Adrenal gland (tissue), 5 donors: ENCODE results near the gene SLC27A6.

Experiments
- POLR2A ChIP-seq, 2 donors: fragments of 450-650 bp; IDR thresholded peaks; one replicate each; pipeline ENCODE4 v1.6.1; 2017; ENCODE audit warnings: antibody characterized with exemption in 2 of 2, mild to moderate bottlenecking in 2 of 2, moderate library complexity in 1 of 2
- TF ChIP-seq, protein P1 (sequence below), 6 experiments: fragments of 450-650 bp in 4 of 6; fragments of 200-600 bp in 2 of 6; sonication (generic) in 1 of 6; IDR thresholded peaks; 1 replicate in 5 of 6; 2 replicates in 1 of 6; pipeline versions ENCODE4 v1.5.1 to v1.8.0; 2016 to 2021; ENCODE audit warnings: antibody characterized with exemption in 6 of 6, mild to moderate bottlenecking in 2 of 6, moderate library complexity in 1 of 6
- donor health status: DM: no; HTN: no; CAD: no.

GRCh38 chr5:128966375-128966774, 1.1 kb downstream of the SLC27A6 start:
- TF ChIP-seq, protein P1, sequence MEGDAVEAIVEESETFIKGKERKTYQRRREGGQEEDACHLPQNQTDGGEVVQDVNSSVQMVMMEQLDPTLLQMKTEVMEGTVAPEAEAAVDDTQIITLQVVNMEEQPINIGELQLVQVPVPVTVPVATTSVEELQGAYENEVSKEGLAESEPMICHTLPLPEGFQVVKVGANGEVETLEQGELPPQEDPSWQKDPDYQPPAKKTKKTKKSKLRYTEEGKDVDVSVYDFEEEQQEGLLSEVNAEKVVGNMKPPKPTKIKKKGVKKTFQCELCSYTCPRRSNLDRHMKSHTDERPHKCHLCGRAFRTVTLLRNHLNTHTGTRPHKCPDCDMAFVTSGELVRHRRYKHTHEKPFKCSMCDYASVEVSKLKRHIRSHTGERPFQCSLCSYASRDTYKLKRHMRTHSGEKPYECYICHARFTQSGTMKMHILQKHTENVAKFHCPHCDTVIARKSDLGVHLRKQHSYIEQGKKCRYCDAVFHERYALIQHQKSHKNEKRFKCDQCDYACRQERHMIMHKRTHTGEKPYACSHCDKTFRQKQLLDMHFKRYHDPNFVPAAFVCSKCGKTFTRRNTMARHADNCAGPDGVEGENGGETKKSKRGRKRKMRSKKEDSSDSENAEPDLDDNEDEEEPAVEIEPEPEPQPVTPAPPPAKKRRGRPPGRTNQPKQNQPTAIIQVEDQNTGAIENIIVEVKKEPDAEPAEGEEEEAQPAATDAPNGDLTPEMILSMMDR (IDR thresholded peaks at IDR 0.05), result no peak
- TF ChIP-seq POLR2A (IDR thresholded peaks at IDR 0.05), result no peak
